GM20431 (cell line): ENCODE measurements around the gene FRAT2.
"Not testable (repeated sequence)": the region's sequence is repeated elsewhere in the genome, so short reads cannot be mapped to it uniquely, and the experiment has no call there.

ENCODE experiments used
- in situ Hi-C: fragments of 300-500 bp; cut with MseI, MboI; formaldehyde crosslinking; loops from one replicate; pipeline ENCODE4 v1.15.0; 2020; ENCODE audit warnings: low sequenced_read_pairs; ENCODE audit not compliant: unreplicated experiment

FRAT2 gene

GRCh38 chr10:97298223-97298571 is 36.3 kb downstream of the FRAT2 start:
- in situ Hi-C loops, result no loop called here

GRCh38 chr10:97297556-97298222 is 36.8 kb downstream of the FRAT2 start:
- in situ Hi-C loops, result no loop called here

GRCh38 chr10:97292862-97293198 is 41.7 kb downstream of the FRAT2 start:
- in situ Hi-C loops, result no loop called here

DNA sequence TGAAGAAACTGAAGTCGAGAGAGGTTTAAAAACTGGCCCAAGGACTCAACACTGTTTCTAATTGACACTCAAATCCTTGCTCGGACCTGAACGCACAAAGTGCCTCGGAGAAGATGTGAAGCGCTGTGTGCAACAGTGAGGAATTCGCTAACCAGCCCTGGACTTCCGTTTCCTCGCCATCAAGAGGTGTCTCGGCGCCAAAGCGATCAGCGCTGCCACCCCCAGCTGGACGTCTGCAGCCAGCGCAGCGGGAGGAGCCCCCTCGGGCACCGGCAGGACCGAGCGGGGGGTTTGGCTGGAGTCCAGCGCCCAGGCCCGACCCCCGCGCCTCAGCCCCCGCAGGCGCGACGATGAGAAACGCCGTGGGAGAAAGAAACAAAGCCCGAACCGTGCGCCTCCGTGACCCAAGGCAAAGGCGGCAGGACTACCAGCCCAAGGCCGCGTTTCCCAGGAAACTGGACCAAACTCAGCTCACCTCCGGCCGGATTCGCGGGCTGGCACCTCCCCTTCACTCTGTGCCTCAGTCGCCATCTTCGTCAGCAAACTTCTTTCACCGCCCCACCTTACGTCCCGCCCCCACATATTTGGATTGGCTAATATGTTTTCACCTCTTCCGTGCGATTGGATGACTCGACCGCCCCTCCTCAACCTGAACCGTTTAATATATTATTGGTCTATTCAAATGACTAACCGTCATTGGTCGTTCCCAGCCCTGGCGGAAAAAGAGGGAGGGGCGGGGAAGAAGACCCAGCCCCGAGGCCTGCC is 42.2 kb downstream of the FRAT2 start, which contains the start of gene ARHGAP19:
ARHGAP19 (minus strand) TSS at position 541 of the 765 bp plus-strand sequence; CDS start at position 531, 10 bp downstream.
- in situ Hi-C loops, result no loop called here

DNA sequence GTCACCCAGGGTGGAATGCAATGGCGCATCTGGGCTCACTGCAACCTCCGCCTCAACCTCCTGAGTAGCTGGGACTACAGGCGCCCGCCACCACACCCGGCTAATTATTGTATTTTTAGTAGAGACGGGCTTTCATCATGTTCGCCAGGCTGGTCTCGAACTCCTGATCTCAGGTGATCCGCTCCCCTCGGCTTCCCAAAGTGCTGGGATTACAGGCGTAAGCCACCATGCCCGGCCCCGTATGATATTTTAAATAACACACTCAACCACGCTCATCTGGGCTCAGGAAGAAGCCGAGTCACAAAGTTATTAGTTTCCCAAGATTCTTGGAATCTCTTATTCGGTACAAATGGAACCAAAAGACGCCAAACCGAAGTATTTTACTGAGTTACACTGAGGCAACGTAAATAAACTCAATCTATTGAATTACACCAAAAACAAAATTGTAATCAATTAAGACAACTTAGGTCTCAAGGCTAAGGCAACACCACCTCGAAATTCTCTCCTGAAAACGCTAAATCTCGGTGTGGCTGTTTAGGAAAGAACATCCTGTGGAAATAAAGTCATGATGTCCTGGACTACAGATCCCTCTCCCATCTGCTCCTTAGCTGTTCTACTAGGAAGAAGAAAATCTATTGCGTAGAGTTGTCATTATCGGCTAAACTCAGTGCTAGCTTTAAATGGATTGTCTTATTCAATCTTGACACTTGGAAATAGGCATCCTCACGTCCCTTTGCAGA is 43.0 kb downstream of the FRAT2 start:
- in situ Hi-C loops, result no loop called here

DNA sequence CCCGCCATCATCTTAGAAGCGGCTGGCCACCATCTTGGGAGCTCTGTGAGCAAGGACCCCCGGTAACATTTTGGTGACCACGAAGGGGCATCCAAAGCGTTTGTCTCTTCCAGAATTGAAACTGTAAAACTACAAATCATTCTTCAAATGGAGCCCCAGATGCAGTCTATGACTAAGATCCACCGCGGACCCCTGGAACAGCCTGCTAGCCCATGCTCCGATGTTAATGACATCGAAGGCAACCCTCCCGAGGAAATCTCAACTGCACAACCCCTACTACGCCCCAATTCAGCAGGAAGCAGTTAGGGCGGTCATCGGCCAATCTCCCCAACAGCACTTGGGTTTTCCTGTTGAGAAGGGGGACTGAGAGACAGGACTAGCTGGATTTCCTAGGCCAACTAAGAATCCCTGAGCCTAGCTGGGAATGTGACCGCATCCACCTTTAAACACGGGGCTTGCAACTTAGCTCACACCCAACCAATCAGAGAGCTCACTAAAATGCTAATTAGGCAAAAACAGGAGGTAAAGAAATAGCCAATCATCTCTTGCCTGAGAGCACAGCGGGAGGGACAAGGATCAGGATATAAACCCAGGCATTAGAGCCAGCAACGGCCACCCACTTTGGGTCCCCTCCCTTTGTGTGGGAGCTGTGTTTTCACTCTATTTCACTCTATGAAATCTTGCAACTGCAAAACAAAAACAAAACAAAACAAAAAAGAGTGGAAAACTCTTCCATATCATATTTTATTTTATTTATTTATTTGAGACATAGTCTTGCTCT is 43.8 kb downstream of the FRAT2 start:
- in situ Hi-C loops, result not testable (repeated sequence)

DNA sequence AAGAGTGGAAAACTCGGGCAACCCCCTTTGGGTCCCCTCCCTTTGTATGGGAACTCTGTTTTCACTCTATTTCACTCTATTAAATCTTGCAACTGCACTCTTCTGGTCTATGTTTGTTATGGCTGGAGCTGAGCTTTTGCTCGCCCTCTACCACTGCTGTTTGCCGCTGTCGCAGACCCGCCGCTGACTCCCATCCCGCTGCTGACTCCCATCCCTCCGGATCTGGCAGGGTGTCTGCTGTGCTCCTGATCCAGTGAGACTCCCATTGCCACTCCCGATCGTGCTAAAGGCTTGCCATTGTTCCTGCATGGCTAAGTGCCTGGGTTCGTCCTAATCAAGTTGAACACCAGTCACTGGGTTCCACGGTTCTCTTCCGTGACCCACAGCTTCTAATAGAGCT is 44.5 kb downstream of the FRAT2 start:
- in situ Hi-C loops, result not testable (repeated sequence)
